HG02678 (cell line): Measurements from ENCODE around the gene NREP.

Source experiments
- ATAC-seq: cut with Tn5 transposase; IDR thresholded peaks from one replicate; pipeline ENCODE4 v1.9.1; 2021; ENCODE audit warnings: mild to moderate bottlenecking, moderate library complexity; ENCODE audit not compliant: unreplicated experiment

Gene NREP, protein sequence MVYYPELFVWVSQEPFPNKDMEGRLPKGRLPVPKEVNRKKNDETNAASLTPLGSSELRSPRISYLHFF

DNA sequence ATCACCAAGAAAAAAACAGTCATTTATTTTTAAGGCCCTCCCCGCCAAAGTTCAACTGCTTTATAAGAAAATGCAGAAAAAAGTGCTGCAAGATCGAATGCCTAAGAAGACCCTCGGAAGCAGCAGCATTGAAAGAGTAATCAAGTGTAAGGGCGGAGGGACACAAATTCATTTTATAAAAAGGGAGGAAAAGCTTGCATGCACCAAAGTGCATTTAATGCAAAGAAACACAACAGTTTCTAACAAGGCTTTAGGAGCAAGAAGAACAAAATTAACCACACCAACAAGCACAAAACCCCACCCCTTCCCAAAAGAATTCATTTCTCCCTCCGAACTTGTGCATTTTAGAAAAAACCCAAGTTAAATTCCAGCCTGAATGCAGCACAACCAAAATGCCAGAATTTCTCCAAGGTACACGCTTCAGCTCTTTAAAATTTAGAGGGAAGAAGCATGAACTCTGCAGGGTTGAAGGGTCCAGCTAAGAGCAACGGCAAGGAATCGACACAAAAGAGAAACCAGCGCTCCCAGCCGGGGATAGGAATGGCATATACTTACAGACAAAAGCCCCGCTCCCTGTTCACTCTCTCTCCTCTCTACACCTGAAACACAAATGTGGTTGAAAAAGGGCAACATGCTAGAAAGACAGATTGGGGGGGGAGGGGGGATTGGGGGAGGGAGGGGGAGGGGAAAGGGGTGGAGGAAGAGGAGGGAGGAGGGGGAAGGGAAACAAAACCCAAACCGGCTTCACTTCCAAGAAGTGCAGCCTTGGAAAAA, at the start of gene NREP:
TSS of gene NREP (minus strand) at position 614 of the 774 bp plus-strand sequence. CDS start 1,422 bp downstream, outside the sequence.
- peak; percentile 6 for ATAC-seq

- no peak for ATAC-seq
Observed at GRCh38 chr5:111806753-111807152, 49.8 kb upstream of the NREP start.

DNA sequence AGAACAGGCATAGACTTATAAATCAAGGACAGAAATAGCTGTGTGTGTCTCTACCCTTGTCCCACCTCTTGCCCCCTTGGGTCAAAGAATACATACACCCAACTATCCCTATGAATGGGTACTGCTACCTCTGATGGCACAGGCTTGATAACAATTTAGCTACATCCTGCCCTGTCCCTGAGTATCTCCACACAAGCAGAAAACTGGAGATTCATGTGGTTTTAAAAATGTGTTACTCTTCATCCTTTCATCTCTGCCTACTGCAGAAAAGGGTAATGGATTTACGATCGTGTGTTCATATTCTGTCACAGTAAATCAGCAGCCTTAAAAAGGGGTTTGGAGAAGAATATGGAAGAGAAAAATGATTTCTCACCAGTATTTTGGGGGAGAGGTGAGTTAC, 49.2 kb upstream of the NREP start:
- ATAC-seq = no peak

DNA sequence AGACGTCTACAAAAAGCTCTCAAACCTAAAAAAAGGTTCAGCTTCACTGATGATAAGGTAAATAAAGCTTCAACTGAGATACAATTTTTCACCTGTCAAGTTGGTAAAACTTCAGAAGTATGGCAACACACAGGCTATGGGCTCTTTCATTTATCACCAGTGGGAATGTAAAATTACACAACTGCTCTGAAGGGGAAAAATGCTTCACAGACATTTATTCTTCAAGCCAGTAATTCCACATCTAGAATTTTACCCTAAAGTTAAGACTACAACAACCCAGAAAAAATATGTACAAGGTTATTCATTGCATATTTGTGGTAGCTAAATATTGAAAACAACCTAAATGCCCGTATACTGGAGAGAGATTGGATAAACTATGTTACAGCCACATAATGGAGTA, 48.1 kb upstream of the NREP start:
- ATAC-seq = no peak

- ATAC-seq = no peak
Observed at GRCh38 chr5:111800351-111800750, 43.4 kb upstream of the NREP start.

DNA sequence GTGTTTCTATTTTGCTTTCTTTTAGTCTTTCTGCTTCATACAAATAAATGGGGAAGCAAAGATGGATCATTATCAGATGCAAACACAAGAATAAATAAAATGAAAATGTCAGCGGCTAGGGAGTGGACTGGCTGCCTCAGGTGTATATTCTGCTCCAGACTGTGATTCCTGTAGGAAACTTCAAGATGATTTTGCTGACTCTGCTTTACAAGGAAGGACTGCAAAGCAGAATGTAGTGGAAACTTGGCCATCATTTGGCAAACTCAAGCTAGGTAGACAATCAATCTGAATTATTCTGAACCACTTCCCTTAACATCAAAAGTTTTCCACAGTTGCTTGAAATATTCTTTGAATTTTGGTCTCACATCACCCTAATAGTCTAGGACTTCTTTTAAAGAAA, 38.1 kb upstream of the NREP start:
- ATAC-seq = no peak

DNA sequence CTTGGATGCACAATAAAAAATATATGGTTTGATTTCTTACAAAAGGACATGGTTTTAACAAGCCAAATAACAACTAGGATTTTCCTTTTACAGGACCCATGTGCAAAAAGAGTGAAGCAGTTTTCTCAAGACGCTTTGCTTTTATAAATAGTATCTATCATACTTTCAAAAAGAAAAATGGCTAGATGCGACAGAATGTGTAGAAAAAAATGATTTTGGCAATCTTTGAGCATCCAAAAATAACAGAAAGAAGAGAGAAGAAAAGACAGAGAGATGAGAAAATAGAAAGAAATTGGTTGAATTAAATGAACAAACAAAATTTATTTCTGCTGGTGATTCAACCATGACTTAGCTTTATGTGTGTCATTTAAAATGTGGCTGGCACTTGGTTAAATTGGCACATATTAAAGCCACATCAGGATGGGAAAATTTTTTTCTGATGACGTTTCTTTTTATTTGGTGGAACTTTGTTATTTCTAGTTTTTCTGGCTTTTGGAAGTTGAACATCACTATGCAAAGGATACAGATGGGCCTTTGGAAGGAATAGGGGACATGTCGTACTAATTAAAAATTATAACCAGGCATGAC, 35.6 kb upstream of the NREP start:
- no peak for ATAC-seq

DNA sequence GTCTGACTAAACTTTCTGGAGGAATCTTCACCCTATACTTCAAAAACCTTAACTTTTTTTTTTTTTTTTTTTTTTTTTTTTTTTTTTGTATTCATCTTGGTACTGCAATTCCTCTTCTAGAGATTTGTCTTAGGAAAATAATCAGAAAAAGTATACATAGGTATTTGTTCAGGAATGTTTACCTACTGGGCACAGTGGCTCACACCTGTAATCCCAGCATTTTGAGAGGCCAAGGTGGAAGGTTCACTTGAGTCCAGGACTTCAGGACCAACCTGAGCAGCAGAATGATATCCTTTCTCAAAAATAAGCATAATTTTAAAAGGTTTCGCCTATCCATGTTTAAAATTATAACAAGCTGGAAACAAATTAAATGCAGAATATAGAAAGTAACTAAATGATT, 33.3 kb upstream of the NREP start:
- ATAC-seq = no peak

DNA sequence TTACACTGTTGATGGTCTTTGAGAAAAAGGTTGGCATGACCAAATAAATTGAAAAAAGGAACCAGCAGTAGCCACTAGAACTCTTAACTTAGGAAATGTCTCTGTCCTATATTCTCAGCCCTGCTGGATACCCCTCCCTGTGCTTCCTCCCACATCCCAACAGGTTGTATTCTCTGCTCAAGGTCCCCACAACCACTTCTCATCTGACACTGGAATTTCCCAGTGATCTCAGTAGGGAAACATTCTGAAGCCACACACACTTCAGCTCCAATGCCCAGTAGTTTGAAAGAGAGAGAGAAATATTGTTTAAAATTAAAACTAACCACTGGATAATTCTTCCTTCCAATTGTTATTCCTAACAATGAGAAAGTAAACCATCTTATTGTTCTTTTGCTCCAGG, 30.0 kb upstream of the NREP start:
- no peak for ATAC-seq

- ATAC-seq = no peak
Observed at GRCh38 chr5:111784491-111785181, 27.6 kb upstream of the NREP start.

GRCh38 chr5:111783537-111783936, 26.5 kb upstream of the NREP start:
- ATAC-seq = no peak

DNA sequence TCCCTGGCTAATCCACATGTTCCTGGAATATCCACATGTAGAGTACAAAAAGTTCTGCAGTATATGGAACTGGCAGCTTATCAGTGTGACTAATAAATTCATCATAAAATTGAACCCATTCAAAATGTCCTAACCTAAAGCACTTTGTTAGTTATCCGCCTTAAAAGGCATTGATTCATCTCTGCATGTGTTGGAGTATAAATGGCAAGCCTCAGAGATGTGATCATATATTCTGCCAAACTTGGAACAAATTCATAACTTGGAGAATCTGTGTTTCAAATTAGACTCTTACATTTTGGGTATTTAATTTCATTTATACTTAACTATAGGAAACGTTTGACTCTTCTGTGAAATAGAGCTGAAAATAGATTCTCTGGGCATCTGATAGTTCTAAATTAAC, 25.2 kb upstream of the NREP start:
- no peak for ATAC-seq

DNA sequence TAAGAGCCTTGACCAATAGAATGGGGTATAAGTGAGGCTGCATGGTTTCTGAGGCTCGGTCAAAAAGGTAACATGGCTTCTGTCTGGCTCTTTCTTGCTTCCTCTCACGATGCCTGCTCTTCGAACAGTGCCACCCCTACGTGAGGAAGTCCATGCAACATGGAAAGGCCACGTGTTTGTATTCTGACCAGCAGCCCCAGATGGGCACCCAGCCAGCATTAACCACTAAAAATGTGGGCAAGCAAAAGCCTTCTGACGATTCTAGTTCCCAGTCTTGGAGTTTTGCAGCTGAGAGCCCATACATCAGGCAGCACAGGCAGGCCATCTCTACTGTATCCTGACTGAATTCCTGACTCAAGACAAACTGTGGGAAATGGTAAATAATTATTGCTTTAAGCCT, 24.2 kb upstream of the NREP start:
- ATAC-seq = no peak

DNA sequence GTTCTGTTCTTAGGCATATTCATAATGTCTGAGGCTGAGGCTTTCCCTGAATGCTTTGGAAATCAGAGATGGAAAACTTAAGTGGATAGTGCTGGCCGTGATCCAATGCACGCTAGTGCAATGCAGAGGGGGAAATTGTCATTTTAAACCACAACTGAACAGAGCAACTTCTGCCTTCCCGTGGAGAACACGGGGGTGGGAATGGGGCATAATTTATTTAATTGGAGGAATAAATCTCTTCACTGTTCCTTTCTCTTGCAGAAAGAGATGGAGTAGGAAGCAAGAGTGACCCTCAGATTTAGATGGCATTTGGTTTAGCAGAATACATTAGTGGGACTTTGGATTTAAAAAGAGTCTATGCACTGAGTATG, 22.9 kb upstream of the NREP start:
- no peak for ATAC-seq

GRCh38 chr5:111779260-111779921, 22.4 kb upstream of the NREP start:
- no peak for ATAC-seq

- ATAC-seq = no peak
Observed at GRCh38 chr5:111776913-111777781, 20.2 kb upstream of the NREP start.

GRCh38 chr5:111775224-111775623, 18.2 kb upstream of the NREP start:
- no peak for ATAC-seq

DNA sequence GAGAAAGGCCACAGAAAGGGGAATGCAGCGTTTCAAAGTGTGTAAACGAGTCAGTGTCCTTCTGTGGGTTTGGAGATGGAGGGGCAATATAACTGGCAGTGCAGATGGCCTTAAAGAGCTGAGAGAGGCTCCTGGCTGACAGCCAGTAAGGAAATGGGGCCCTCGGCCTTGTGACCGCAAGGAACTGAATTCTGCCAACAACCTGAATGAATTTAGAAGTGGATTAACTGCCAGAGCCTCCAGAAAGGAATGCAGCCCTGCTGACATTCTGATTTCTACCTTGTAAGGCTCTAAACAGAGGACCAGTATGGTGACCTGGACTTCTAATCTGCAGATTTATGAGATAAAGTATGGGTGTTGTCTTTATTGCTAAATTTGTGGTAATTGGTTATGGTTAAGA, 17.5 kb upstream of the NREP start:
- peak; percentile 47 for ATAC-seq

DNA sequence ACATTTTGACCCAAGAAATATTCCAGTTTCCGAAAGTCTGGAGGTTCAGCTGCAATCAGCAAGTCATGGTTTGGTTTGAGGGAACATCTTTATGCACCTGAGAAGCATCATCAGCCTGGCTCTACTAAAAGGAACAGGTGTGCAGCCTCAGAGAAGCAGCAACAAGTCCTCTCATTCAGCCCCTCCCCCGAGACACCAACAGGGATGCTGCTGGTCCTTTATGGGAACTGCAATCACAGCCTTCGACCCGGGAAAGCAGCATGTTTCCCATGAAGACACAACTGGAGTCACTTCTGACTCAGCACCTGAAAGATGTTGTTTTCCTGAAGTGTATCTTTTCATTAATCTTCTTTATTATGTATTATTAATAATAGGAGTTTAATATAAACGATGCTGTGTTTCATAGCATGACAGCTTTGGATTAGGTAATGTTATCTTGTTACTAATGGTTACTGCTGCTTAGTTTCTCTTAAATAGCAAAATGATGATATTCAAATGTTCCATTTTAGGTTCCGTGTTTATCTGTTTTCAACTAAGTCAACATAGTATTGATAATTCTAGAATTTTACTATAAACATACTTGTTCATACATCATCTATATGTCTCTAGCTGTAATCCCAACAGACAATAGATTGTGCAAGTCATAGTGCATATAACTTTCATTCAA, 15.6 kb upstream of the NREP start:
- ATAC-seq = no peak

DNA sequence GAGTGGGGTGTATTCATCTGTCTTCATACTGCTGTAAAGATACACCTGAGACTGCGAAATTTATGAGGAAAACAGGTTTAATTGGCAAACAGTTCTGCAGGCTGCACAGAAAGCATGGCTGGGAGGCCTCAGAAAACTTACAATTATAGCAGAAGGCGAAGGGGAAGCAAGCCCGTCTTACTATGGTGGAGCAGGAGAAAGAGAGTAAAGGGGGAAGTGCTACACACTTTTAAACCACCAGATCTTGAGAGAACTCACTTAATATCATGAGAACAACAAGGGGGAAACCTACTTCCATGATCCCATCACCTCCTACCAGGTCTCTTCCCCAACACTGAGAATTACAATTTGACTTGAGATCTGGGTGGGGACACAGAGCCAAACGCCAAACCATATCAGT, 12.5 kb upstream of the NREP start:
- no peak for ATAC-seq
